SJCRH30 (cell line): ENCODE measurements around the gene TFAP2D. TPM values are rescaled to one million over a fixed set of nuclear protein-coding genes. Genes with fewer than 3 reads are reported as not detected.

Experiments used
- DNase-seq, 2 experiments: peaks; one replicate each; pipeline ENCODE4 v3.0.0-alpha.2; 2015 to 2020
- H3K27ac ChIP-seq: fragments of 250-450 bp; sonication (Bioruptor Pico); 2 replicates; pipeline ENCODE4 v1.5.1; 2020; ENCODE audit warnings: mild to moderate bottlenecking, moderate library complexity
- H3K27me3 ChIP-seq: fragments of 250-450 bp; sonication (Bioruptor Pico); 2 replicates; pipeline ENCODE4 v1.5.1; 2020; ENCODE audit warnings: mild to moderate bottlenecking, moderate library complexity
- H3K36me3 ChIP-seq: fragments of 250-450 bp; sonication (Bioruptor Pico); 2 replicates; pipeline ENCODE4 v1.5.1; 2020; ENCODE audit warnings: mild to moderate bottlenecking, moderate library complexity
- H3K4me1 ChIP-seq: fragments of 250-450 bp; sonication (Bioruptor Pico); 2 replicates; pipeline ENCODE4 v1.5.1; 2020; ENCODE audit warnings: mild to moderate bottlenecking, moderate library complexity
- H3K4me3 ChIP-seq: fragments of 250-450 bp; sonication (Bioruptor Pico); 2 replicates; pipeline ENCODE4 v1.5.1; 2020; ENCODE audit warnings: mild to moderate bottlenecking, moderate library complexity
- H3K9me3 ChIP-seq: fragments of 250-450 bp; sonication (Bioruptor Pico); replicated peaks from 2 replicates; pipeline ENCODE4 v1.5.1; 2020; ENCODE audit warnings: mild to moderate bottlenecking, moderate library complexity
- total RNA-seq: library from RNA; depleted of rRNA; stranded (reverse); fragments of >200 nt; shearing (Covaris generic); gene quantifications from 2 replicates; pipeline ENCODE4 v1.2.3, GENCODE V29; 2014

Gene TFAP2D
- total RNA-seq, 1 experiment from 2014 or later, result not detected

- DNase-seq, result no peak
- no peaks in the 10 kb centered on the region for H3K9me3 ChIP-seq
- H3K36me3 ChIP-seq, result no peaks in the 10 kb centered on the region
- H3K4me1 ChIP-seq, result no peaks in the 10 kb centered on the region
- no peaks in the 10 kb centered on the region for H3K27me3 ChIP-seq
- no peak overlapping the region for H3K4me3 ChIP-seq
- no peak overlapping the region for H3K27ac ChIP-seq
These were observed 67.1 kb downstream of the TFAP2D start for GRCh38 chr6:50780382-50780781.

GRCh38 chr6:50785921-50786320, 72.6 kb downstream of the TFAP2D start:
- Histone ChIP-seq H3K27me3 (no peaks in the 10 kb centered on the region), H3K27ac (no peak overlapping the region), H3K4me1 (no peaks in the 10 kb centered on the region), H3K36me3 (no peaks in the 10 kb centered on the region), H3K4me3 (no peak overlapping the region), H3K9me3 (no peaks in the 10 kb centered on the region)
- no peak for DNase-seq

GRCh38 chr6:50791900-50792508, 78.7 kb downstream of the TFAP2D start:
- Histone ChIP-seq H3K27ac (no peak overlapping the region), H3K36me3 (no peaks in the 10 kb centered on the region), H3K4me1 (no peaks in the 10 kb centered on the region), H3K27me3 (no peaks in the 10 kb centered on the region), H3K9me3 (no peaks in the 10 kb centered on the region), H3K4me3 (no peak overlapping the region)
- DNase-seq, result peak; percentile 13 to 72

- Histone ChIP-seq H3K27me3 (no peaks in the 10 kb centered on the region), H3K36me3 (no peaks in the 10 kb centered on the region), H3K4me3 (no peak overlapping the region), H3K4me1 (no peaks in the 10 kb centered on the region), H3K9me3 (no peaks in the 10 kb centered on the region), H3K27ac (no peak overlapping the region)
- DNase-seq, result no peak
These were observed 79.4 kb downstream of the TFAP2D start for GRCh38 chr6:50792771-50793170.

GRCh38 chr6:50795574-50795973, 82.2 kb downstream of the TFAP2D start:
- H3K9me3 ChIP-seq, result no peaks in the 10 kb centered on the region
- H3K27me3 ChIP-seq, result no peaks in the 10 kb centered on the region
- DNase-seq, result no peak
- H3K36me3 ChIP-seq, result no peaks in the 10 kb centered on the region
- no peak overlapping the region for H3K27ac ChIP-seq
- no peaks in the 10 kb centered on the region for H3K4me1 ChIP-seq
- no peak overlapping the region for H3K4me3 ChIP-seq

- H3K27ac ChIP-seq, result no peak overlapping the region
- H3K4me3 ChIP-seq, result no peak overlapping the region
- DNase-seq, result no peak
- H3K4me1 ChIP-seq, result no peaks in the 10 kb centered on the region
- H3K9me3 ChIP-seq, result no peaks in the 10 kb centered on the region
- no peaks in the 10 kb centered on the region for H3K27me3 ChIP-seq
- H3K36me3 ChIP-seq, result no peaks in the 10 kb centered on the region
These were observed 91.0 kb downstream of the TFAP2D start for GRCh38 chr6:50804283-50804682.

- Histone ChIP-seq H3K27me3 (no peaks in the 10 kb centered on the region), H3K4me1 (no peaks in the 10 kb centered on the region), H3K36me3 (no peaks in the 10 kb centered on the region), H3K27ac (no peak overlapping the region), H3K4me3 (no peak overlapping the region), H3K9me3 (no peaks in the 10 kb centered on the region)
- no peak for DNase-seq
These were observed 93.7 kb downstream of the TFAP2D start for GRCh38 chr6:50807035-50807434.

GRCh38 chr6:50815436-50816114, 102.2 kb downstream of the TFAP2D start:
- Histone ChIP-seq H3K27ac (peak overlapping the region; percentile 95), H3K36me3 (no peaks in the 10 kb centered on the region), H3K4me3 (peak overlapping the region; percentile 64), H3K9me3 (no peaks in the 10 kb centered on the region), H3K4me1 (no peaks in the 10 kb centered on the region), H3K27me3 (no peaks in the 10 kb centered on the region)
- DNase-seq, result peak in 1 of 2 experiments; percentile 44

GRCh38 chr6:50816115-50816675, 102.9 kb downstream of the TFAP2D start:
- Histone ChIP-seq H3K27me3 (no peaks in the 10 kb centered on the region), H3K36me3 (no peaks in the 10 kb centered on the region), H3K27ac (peak overlapping the region; percentile 95), H3K9me3 (no peaks in the 10 kb centered on the region), H3K4me1 (no peaks in the 10 kb centered on the region), H3K4me3 (peak overlapping the region; percentile 64)
- DNase-seq, result peak; percentile 70 to 91

- H3K4me3 ChIP-seq, result peak overlapping the region; percentile 31
- DNase-seq, result peak; percentile 14 to 50
- H3K4me1 ChIP-seq, result no peaks in the 10 kb centered on the region
- peak overlapping the region; percentile 95 for H3K27ac ChIP-seq
- H3K27me3 ChIP-seq, result no peaks in the 10 kb centered on the region
- no peaks in the 10 kb centered on the region for H3K36me3 ChIP-seq
- no peaks in the 10 kb centered on the region for H3K9me3 ChIP-seq
These were observed 103.8 kb downstream of the TFAP2D start for GRCh38 chr6:50816947-50817645.

- Histone ChIP-seq H3K27me3 (no peaks in the 10 kb centered on the region), H3K36me3 (no peaks in the 10 kb centered on the region), H3K4me3 (peak overlapping the region; percentile 31), H3K4me1 (peaks cover 2% of the 10 kb centered on the region; the same call in 1 of the 2 replicates), H3K27ac (peak overlapping the region; percentile 95), H3K9me3 (no peaks in the 10 kb centered on the region)
- DNase-seq, result no peak
These were observed 104.3 kb downstream of the TFAP2D start for GRCh38 chr6:50817646-50817950.

GRCh38 chr6:50818020-50818419, 104.7 kb downstream of the TFAP2D start:
- Histone ChIP-seq H3K4me1 (peaks cover 3% of the 10 kb centered on the region; the same call in 1 of the 2 replicates), H3K4me3 (peak overlapping the region; percentile 66), H3K27ac (peak overlapping the region; percentile 95), H3K9me3 (no peaks in the 10 kb centered on the region), H3K27me3 (no peaks in the 10 kb centered on the region), H3K36me3 (no peaks in the 10 kb centered on the region)
- DNase-seq, result peak in 1 of 2 experiments; percentile 19

- Histone ChIP-seq H3K9me3 (no peaks in the 10 kb centered on the region), H3K27me3 (no peaks in the 10 kb centered on the region), H3K4me3 (peak within 1 kb of the TSS; percentile 66), H3K4me1 (peaks cover 3% of the 10 kb centered on the region; the same call in 1 of the 2 replicates), H3K36me3 (no peaks in the 10 kb centered on the region), H3K27ac (peak within 1 kb of the TSS; percentile 95)
- peak; percentile 53 to 71 for DNase-seq
These were observed 105.3 kb downstream of the TFAP2D start, which contains the start of gene TFAP2B for GRCh38 chr6:50818673-50819072. Gene TFAP2B, plus strand, starts transcription at chr6:50818871. Its CDS starts 21 bp downstream, at chr6:50818892.

GRCh38 chr6:50819466-50819903, 106.2 kb downstream of the TFAP2D start:
- Histone ChIP-seq H3K27me3 (no peaks in the 10 kb centered on the region), H3K9me3 (no peaks in the 10 kb centered on the region), H3K27ac (peak overlapping the region; percentile 95), H3K4me1 (peaks cover 4% of the 10 kb centered on the region), H3K4me3 (peak overlapping the region; percentile 66), H3K36me3 (no peaks in the 10 kb centered on the region; the same call in 1 of the 2 replicates)
- DNase-seq, result peak; percentile 37 to 47
